ENCODE results near the gene RIOK1. TPM values are rescaled to one million over a fixed set of nuclear protein-coding genes. Genes with fewer than 3 reads are reported as not detected.

The RIOK1 gene
- total RNA-seq, 4 donors from 2014 or later = 9.8 to 66.5 (median 23.9) TPM

GRCh38 chr6:7441048-7441775 lies 51.6 kb downstream of the RIOK1 start:
- TF ChIP-seq CTCF (IDR thresholded peaks at IDR 0.05) (no peak), POLR2A (IDR thresholded peaks at IDR 0.05) (no peak)
- Histone ChIP-seq H3K4me3 (no peak overlapping the region), H3K4me1 (peaks cover 0 to 4% (median 0%) of the 10 kb centered on the region in 4 donors), H3K36me3 (no peaks in the 10 kb centered on the region), H3K9me3 (no peaks in the 10 kb centered on the region), H3K27ac (no peak overlapping the region), H3K27me3 (no peaks in the 10 kb centered on the region)
- 94% methylated on average over 40 of the region's 40 CpGs; no CpG with 5 or more reads in 1 of the 2 donors for WGBS, 2 donors (ENCODE audit: low coverage in 1 of 2)
- in situ Hi-C loops (cut with MboI; ENCODE audit: low pct_ligation_motif_present in 1 of 4, low pct_unique_long_range_greater_than_20kb in 1 of 4, low sequenced_read_pairs in 3 of 4) = no loop called here
- DNase-seq = no peak
- intact Hi-C loops (cut with DNase I; ENCODE audit: low total_unique reads) = no loop called here

- H3K4me1 ChIP-seq = peaks cover 0 to 4% (median 0%) of the 10 kb centered on the region in 4 donors
- H3K4me3 ChIP-seq = no peak overlapping the region
- 88 to 93% methylated on average over 11 of the region's 11 CpGs for WGBS, 2 donors (ENCODE audit: low coverage in 1 of 2)
- no peaks in the 10 kb centered on the region for H3K9me3 ChIP-seq
- H3K36me3 ChIP-seq = no peaks in the 10 kb centered on the region
- DNase-seq = no peak
- in situ Hi-C loops (cut with MboI; ENCODE audit: low pct_ligation_motif_present in 1 of 4, low pct_unique_long_range_greater_than_20kb in 1 of 4, low sequenced_read_pairs in 3 of 4) (no loop called here), intact Hi-C loops (cut with DNase I; ENCODE audit: low total_unique reads) (no loop called here)
- TF ChIP-seq EP300 (IDR thresholded peaks at IDR 0.05; ENCODE audit: low read depth) = no peak
- H3K27ac ChIP-seq = no peak overlapping the region
- no peaks in the 10 kb centered on the region for H3K27me3 ChIP-seq
These were observed 52.9 kb downstream of the RIOK1 start for GRCh38 chr6:7442467-7442866.

- WGBS, 2 donors (ENCODE audit: low coverage in 1 of 2) = 85% methylated on average over 2 of the region's 2 CpGs; no CpG with 5 or more reads in 1 of the 2 donors
- TF ChIP-seq POLR2AphosphoS5 (IDR thresholded peaks at IDR 0.05) = no peak
- TF ChIP-seq CTCF (IDR thresholded peaks at IDR 0.05) = no peak
- no peak for TF ChIP-seq POLR2A (IDR thresholded peaks at IDR 0.05)
- no peak for TF ChIP-seq EP300 (IDR thresholded peaks at IDR 0.05; ENCODE audit: low read depth)
- no peak for DNase-seq
- no peak overlapping the region for H3K27ac ChIP-seq
- H3K27me3 ChIP-seq = no peaks in the 10 kb centered on the region
- no peak overlapping the region for H3K4me3 ChIP-seq
- H3K36me3 ChIP-seq = no peaks in the 10 kb centered on the region
- in situ Hi-C loops (cut with MboI; ENCODE audit: low pct_ligation_motif_present in 1 of 4, low pct_unique_long_range_greater_than_20kb in 1 of 4, low sequenced_read_pairs in 3 of 4) (no loop called here), intact Hi-C loops (cut with DNase I; ENCODE audit: low total_unique reads) (no loop called here)
- H3K9me3 ChIP-seq = no peaks in the 10 kb centered on the region
- H3K4me1 ChIP-seq = no peaks in the 10 kb centered on the region
These were observed 55.5 kb downstream of the RIOK1 start for GRCh38 chr6:7445101-7445500.

GRCh38 chr6:7445885-7446461 lies 56.4 kb downstream of the RIOK1 start:
- 46 to 68% methylated on average over 4 to 12 of the region's 12 CpGs for WGBS, 2 donors (ENCODE audit: low coverage in 1 of 2)

More at GRCh38 chr6:7445885-7446461, 56.4 kb downstream of the RIOK1 start:
- Histone ChIP-seq H3K4me1 (no peaks in the 10 kb centered on the region), H3K9me3 (no peaks in the 10 kb centered on the region), H3K27ac (no peak overlapping the region), H3K4me3 (no peak overlapping the region), H3K27me3 (no peaks in the 10 kb centered on the region), H3K36me3 (no peaks in the 10 kb centered on the region)
- in situ Hi-C loops (cut with MboI; ENCODE audit: low pct_ligation_motif_present in 1 of 4, low pct_unique_long_range_greater_than_20kb in 1 of 4, low sequenced_read_pairs in 3 of 4) = no loop called here
- intact Hi-C loops (cut with DNase I; ENCODE audit: low total_unique reads) = no loop called here
- TF ChIP-seq POLR2A (IDR thresholded peaks at IDR 0.05) (no peak), CTCF (IDR thresholded peaks at IDR 0.05) (no peak), POLR2AphosphoS5 (IDR thresholded peaks at IDR 0.05) (no peak), EP300 (IDR thresholded peaks at IDR 0.05; ENCODE audit: low read depth) (no peak)
- DNase-seq = no peak
